ENCODE measurements around the gene CHRNA10.

The CHRNA10 gene

GRCh38 chr11:3671334-3672254, at the start of gene CHRNA10:
CHRNA10 (minus strand) TSS chr11:3671384; CDS start chr11:3671312, 72 bp downstream.
- DNase-seq (ENCODE audit: low read depth) = no peak

DNA sequence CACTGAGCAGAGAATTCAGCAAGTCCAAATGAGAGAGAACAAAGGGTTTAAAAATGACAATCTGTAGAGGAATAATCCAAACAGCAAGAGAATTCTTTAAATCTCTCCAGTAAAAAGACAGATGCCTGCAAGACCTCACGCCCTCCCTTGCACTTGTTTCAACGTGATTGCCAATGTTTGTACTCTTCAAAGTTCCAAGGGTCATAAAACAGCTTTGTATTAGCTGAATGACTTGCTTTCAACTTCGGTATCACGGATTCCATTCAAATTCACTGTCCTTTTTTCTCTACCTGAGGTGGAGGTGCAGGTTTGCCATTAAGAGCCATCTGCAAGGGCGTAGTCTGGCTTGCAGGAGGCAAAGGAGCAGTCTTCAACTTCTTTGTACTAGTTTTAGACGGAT, 41.1 kb upstream of the CHRNA10 start:
- DNase-seq (ENCODE audit: low read depth) = no peak

DNA sequence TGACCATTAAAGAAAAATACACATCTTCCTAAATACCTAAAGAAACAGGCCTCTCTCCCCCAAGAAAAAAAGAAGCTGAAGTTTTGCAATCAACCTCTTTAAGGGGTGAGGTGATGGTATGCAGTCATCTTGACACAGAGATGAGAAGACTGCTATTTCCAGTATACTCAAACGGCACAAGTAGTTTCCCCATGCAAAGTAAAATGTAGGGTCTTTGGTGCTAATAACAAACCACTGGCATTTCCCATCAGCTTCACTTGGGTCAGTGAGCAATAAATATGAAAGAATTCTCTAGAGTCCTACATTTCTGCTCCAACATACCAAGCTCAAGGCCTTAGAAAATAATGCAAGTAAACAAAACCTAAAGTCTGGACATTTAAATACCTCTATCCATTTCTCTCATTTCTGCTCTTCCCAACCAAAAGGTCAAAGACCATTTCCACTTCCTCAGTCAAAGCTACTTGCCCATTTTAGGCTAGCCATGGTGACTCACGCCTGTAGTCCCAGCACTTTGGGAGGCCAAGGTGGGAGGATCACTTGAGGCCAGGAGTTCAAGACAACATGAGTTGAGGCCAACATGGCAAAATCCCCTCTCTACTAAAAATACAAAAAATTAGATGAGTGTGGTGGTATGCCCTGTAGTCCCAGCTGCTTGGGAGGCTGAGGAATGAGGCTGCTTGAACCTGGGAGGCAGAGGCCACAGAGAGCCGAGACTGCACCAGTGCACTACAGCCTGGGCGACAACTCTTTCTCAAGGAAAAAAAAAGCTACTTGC, 39.5 kb upstream of the CHRNA10 start:
- DNase-seq (ENCODE audit: low read depth) = no peak

GRCh38 chr11:3709977-3710376, 38.8 kb upstream of the CHRNA10 start:
- no peak for DNase-seq (ENCODE audit: low read depth)

DNA sequence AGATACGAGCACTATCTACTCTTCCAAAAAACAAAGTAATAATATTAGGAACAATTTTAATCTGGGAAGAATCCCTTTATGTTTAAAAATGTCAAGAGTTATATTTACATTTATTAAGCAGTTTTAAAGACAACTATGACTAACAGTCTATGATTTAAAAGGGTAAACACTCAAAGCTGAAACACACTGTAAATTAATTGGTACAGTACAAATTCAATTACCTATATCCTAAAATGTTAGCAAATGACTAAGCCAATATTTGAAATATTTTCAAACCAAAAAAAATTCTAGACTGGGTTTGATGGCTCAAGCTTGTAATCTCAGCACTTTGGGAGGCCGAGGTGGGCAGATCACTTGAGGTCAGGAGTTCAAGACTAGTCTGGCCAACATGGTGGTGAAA, 36.0 kb upstream of the CHRNA10 start:
- DNase-seq (ENCODE audit: low read depth) = no peak

- DNase-seq (ENCODE audit: low read depth) = no peak
These were observed 32.2 kb upstream of the CHRNA10 start for GRCh38 chr11:3703383-3703782.

- DNase-seq (ENCODE audit: low read depth) = no peak
These were observed 29.7 kb upstream of the CHRNA10 start for GRCh38 chr11:3700910-3701309.

- no peak for DNase-seq (ENCODE audit: low read depth)
These were observed 29.2 kb upstream of the CHRNA10 start for GRCh38 chr11:3700410-3700809.

- no peak for DNase-seq (ENCODE audit: low read depth)
These were observed 15.6 kb upstream of the CHRNA10 start for GRCh38 chr11:3686751-3687150.

GRCh38 chr11:3685923-3686322, 14.7 kb upstream of the CHRNA10 start:
- DNase-seq (ENCODE audit: low read depth) = no peak

DNA sequence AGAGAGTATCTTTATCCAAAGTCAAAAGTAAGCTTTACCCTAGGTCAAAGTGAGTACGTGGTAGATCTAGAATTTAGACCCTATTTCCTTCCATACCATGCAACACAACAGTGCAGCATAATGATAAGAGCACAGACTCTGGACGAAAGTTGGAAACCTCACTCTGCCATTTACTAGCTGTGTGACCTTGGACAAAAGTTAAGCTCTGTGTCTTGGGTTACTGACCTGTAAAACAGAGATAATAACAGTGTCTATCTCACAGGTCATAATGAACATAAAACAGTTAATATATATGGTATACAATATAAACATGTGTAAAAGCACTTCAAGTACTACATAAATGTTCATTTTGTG, 13.6 kb upstream of the CHRNA10 start:
- no peak for DNase-seq (ENCODE audit: low read depth)

GRCh38 chr11:3684129-3684818, 13.1 kb upstream of the CHRNA10 start:
- DNase-seq (ENCODE audit: low read depth) = no peak

DNA sequence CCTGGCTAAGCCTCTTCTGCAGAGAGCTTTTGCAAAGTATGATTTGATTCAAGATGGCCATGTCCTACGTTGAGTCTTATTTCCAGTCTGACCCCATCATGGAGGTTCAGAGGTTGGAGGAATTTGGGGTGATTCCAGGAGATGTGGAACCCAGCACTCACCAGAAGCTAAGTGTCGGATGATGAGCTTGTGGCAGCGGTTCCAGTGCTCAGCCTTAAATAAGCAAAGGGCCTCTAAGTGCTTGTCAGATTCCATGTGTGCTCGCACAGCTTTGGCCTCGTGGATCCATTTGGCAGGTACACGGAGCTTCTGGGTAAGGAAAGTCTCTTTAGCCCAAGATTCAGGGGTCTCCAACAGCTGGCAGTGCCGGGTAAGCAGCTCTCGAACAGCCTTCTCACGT, 11.9 kb upstream of the CHRNA10 start:
- no peak for DNase-seq (ENCODE audit: low read depth)

DNA sequence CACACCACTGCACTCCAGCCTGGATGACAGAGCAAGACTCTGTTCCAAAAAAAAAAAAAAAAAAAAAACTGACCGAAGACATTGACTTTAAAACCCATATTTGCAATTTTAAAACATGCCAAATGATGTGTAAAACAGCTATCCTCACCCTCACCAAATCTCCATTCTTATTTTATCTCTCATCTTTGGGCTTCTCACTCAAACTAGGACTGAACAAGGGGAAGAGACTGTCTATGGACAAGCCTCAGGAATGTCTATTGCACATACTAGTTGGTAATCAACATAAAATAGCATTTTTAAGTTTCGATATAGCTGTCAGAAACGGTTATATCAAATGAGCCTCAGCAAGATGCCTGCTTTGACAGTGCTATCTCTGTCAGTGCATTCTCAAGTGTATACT, 7.9 kb upstream of the CHRNA10 start:
- no peak for DNase-seq (ENCODE audit: low read depth)

DNA sequence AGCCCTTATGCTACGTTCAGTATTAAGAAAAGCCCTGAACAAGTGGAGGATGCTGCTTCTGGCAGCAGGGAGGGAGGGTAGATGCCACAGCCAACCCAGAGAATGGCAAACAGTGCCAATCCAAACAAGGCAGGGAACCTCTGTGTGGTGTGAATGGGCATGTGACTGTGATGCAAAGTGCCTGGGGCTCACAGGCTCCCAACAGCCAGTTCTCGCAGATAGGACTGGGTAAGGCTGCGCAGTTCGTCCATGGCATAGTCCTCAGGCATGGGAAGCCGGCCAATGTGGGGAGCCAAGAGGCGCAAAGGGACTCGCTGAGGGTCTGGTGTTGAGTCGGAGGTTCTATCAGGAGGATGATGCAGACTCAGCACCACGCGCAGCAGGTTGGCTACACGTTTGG, 4.8 kb upstream of the CHRNA10 start:
- DNase-seq (ENCODE audit: low read depth) = no peak

- DNase-seq (ENCODE audit: low read depth) = no peak
These were observed 3.0 kb upstream of the CHRNA10 start for GRCh38 chr11:3674189-3674588.

DNA sequence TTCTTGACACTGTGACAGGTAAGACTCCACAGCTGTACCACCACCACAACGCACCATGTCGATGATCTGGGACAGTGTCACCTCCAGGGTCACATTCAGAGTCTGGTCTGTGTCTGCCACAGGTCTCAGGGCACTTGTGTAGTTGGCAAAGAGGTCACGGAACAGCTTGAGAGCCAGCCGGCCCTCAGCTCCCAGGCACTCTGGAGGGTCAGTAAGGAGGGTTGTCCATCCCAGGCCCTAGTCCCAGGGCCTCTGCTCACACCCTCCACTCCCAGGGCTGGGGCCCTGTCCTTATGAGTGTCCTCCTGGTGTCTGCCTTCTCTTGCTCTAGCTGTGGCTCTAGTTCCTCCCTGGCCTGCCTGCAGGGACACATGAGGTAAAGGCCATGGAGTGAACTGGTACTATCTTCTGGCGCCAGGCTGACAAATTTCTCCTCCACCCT, 1.4 kb downstream of the CHRNA10 start:
- DNase-seq (ENCODE audit: low read depth) = no peak

GRCh38 chr11:3669128-3669527, 2.1 kb downstream of the CHRNA10 start:
- no peak for DNase-seq (ENCODE audit: low read depth)

GRCh38 chr11:3667149-3668035, 3.8 kb downstream of the CHRNA10 start:
- no peak for DNase-seq (ENCODE audit: low read depth)

GRCh38 chr11:3666023-3666530, 5.1 kb downstream of the CHRNA10 start:
- no peak for DNase-seq (ENCODE audit: low read depth)

DNA sequence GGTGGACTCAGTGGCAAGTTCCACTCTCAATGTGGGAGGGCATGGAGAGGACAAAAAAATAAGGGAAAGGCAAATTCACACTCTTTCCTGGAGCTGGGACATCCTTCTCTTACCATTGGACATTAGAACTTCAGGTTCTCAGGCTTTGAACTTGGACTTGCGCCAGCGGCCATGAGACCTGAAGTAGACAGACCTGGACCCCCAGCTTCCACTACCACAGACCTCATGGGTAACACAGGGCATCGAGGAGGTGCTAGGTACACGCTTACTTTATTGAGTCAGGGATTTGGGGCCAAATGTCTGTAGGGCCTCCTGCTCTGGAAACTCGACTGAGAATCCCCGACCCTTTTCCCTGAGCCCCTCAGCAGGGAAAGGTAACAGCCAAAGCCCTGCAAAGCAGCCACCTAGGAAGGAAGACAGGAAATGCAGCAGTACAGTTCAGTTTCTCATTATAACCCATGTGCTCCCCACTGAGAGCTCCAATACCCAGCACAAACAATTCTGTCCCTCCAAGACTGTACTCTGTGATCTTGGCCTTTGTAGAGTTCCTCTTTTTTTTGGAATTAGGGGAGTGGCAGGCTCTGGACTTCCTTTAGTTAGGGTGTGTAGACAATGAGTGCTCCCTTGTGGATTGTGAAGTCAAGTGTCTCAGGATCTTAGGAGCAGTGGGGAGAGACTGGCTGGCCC, 5.7 kb downstream of the CHRNA10 start:
- DNase-seq (ENCODE audit: low read depth) = no peak
